ENCODE measurements around the gene KCNQ1. TPM values are rescaled to one million over a fixed set of nuclear protein-coding genes. Genes with fewer than 3 reads are reported as not detected.

KCNQ1 gene
- total RNA-seq, 4 donors from 2014 or later: 0.81 to 2.2 (median 1.6) TPM

DNA sequence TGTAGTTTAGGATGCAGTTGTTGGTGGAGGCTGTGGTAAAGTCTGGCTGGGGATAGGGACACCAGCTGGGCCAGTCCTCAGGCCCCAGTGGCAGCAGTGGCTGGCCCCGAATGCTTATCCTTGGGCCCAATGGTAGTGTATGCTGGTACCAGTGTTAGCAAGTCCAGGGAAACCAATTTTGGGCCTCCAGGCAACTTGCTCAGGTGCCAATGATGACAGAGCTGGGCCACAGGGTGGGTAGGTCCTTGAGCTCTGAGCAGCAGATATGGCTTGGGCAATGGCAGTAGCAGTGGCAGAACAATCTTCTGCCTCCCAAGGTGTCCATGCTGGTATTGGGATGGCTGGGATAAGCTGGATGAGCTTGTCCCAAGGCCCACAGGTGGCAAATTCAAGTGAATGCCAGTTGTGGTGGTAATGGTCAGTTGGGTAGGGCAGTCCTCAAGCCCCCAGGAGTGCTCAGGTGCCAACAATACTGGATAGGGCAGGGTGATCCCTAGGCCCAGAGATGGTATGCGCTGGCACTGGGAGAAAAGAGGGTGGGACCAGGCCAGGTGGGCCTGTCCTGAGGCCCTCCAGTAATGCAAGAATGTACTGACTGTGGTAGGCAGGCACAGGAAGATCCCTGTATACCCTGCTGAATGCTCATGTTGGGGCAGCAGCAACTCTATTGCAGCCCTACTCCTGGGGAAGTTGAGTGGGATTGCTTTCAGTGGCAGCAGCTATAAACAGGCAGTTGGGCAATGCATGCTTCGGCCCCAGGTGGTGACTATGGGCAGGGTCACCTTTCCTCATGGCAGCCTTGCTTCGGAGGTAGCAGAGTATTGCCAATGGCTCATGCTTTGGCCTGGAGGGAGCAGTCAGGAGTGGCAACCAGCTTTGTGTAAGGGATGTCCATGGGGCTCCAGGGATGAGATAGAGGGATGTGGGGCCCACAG, 200.3 kb downstream of the KCNQ1 start:
- DNase-seq (ENCODE audit: low spot score in 2 of 2): no peak
- TF ChIP-seq, protein P1, sequence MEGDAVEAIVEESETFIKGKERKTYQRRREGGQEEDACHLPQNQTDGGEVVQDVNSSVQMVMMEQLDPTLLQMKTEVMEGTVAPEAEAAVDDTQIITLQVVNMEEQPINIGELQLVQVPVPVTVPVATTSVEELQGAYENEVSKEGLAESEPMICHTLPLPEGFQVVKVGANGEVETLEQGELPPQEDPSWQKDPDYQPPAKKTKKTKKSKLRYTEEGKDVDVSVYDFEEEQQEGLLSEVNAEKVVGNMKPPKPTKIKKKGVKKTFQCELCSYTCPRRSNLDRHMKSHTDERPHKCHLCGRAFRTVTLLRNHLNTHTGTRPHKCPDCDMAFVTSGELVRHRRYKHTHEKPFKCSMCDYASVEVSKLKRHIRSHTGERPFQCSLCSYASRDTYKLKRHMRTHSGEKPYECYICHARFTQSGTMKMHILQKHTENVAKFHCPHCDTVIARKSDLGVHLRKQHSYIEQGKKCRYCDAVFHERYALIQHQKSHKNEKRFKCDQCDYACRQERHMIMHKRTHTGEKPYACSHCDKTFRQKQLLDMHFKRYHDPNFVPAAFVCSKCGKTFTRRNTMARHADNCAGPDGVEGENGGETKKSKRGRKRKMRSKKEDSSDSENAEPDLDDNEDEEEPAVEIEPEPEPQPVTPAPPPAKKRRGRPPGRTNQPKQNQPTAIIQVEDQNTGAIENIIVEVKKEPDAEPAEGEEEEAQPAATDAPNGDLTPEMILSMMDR (IDR thresholded peaks at IDR 0.05): no peak
- no peak for TF ChIP-seq POLR2A (IDR thresholded peaks at IDR 0.05)
- H3K4me3 ChIP-seq (ENCODE audit: low read depth, poor library complexity, severe bottlenecking): no peak overlapping the region
- WGBS, 2 donors: 96 to 100% methylated on average over 4 of the region's 4 CpGs
- intact Hi-C loops (cut with DNase I; ENCODE audit: low total_unique reads): no loop called here

DNA sequence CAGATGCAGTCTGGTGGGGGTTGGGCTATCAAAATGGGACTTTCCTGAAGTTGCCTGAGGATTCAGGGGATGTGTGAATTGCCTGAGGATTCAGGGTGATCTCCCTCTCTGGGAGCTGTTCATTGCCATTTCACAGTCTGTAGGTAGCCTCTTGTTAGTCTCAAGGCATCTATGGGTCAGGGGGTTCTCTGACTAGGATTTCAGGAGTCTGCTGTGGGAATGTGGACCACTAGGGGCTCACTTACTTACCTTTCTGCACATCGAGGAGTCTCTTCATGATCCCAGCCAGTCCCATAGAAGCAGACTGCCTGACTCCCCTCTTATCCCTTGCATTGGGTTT, 200.9 kb downstream of the KCNQ1 start:
- intact Hi-C loops (cut with DNase I; ENCODE audit: low total_unique reads): no loop called here
- no peak overlapping the region for H3K4me3 ChIP-seq (ENCODE audit: low read depth, poor library complexity, severe bottlenecking)
- no peak for TF ChIP-seq POLR2A (IDR thresholded peaks at IDR 0.05)
- TF ChIP-seq, protein P1 (IDR thresholded peaks at IDR 0.05): no peak
- WGBS, 2 donors: 87 to 95% methylated on average over 1 of the region's 1 CpG
- DNase-seq (ENCODE audit: low spot score in 2 of 2): no peak

DNA sequence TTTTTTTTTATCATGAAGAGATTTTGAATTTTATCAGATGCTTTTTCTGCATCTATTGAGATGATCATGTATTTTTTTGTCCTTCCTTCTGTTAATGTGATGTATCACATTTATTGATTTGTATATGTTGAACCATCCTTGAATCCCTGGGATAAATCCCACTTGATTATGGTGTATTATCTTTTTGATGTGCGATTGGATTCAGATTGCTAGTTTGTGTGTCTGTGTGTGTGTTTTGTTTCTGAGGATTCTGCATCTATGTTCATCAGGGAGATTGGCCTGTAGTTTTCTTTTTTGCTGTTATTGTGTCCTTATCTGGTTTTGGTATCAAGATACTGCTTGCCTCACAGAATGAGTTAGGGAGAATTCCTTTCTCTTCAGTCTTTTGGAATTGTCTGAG, 202.4 kb downstream of the KCNQ1 start:
- no peak for TF ChIP-seq POLR2A (IDR thresholded peaks at IDR 0.05)
- TF ChIP-seq, protein P1 (IDR thresholded peaks at IDR 0.05): no peak
- WGBS, 2 donors: 85 to 100% methylated on average over 1 of the region's 1 CpG

DNA sequence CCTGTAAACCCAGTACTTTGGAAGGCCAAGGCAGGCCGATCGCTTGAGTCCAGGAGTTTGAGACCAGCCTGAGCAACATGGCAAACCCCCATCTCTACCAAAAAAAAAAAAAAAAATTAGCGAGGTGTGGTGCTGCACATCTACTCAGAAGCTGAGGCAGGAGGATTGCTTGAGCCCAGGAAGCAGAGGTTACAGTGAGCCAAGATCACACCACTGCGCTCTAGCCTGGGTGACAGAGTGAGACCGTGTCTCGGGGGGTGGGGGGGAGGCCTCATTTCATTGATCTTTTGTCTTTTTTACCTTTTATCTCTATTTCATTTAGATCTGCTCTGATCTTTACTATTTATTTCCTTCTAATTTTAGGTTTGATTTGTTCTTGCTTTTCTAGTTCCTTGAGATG, 203.1 kb downstream of the KCNQ1 start:
- no peak for DNase-seq (ENCODE audit: low spot score in 2 of 2)
- H3K4me3 ChIP-seq (ENCODE audit: low read depth, poor library complexity, severe bottlenecking): no peak overlapping the region
- intact Hi-C loops (cut with DNase I; ENCODE audit: low total_unique reads): no loop called here
- TF ChIP-seq POLR2A (IDR thresholded peaks at IDR 0.05): no peak
- TF ChIP-seq, protein P1 (IDR thresholded peaks at IDR 0.05): no peak
- WGBS, 2 donors: 91 to 98% methylated on average over 6 of the region's 6 CpGs

More for the DNA sequence above, 202.4 kb downstream of the KCNQ1 start:
- no peak for DNase-seq (ENCODE audit: low spot score in 2 of 2)
- intact Hi-C loops (cut with DNase I; ENCODE audit: low total_unique reads): no loop called here
- H3K4me3 ChIP-seq (ENCODE audit: low read depth, poor library complexity, severe bottlenecking): no peak overlapping the region

DNA sequence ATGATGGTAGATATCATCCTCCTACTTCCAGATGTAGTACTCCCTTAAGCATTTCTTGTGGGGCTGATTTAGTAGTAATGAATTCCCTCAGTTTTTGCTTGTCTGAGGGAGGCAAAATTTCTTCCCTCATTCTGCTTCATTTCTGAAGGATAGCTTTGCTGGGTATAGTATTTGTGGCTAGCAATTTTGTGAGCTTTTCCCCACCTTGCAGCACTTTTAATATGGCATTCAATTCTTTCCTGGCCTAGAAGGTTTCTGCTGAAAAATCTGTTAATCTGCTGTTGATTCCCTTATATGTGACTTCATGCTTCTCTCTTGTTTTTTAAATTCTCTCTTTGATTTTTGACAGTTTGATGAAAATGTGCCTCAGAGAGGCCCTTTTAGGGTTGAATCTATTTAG, 204.6 kb downstream of the KCNQ1 start:
- no peak for DNase-seq (ENCODE audit: low spot score in 2 of 2)
- TF ChIP-seq, protein P1 (IDR thresholded peaks at IDR 0.05): no peak
- TF ChIP-seq POLR2A (IDR thresholded peaks at IDR 0.05): no peak
- intact Hi-C loops (cut with DNase I; ENCODE audit: low total_unique reads): no loop called here
- H3K4me3 ChIP-seq (ENCODE audit: low read depth, poor library complexity, severe bottlenecking): no peak overlapping the region

Measured in lower leg skin (tissue), 4 donors.